Cardiac muscle cell (in vitro differentiated cells and primary cell): ENCODE results near the gene FHL1. TPM values are rescaled to one million over a fixed set of nuclear protein-coding genes. Genes with fewer than 3 reads are reported as not detected.

ENCODE experiments used
- DNase-seq, 2 donors: peaks; one replicate each; pipeline versions ENCODE4 v3.0.0 to v3.0.0-alpha.2; 2010 to 2017; ENCODE audit warnings: low read depth in 1 of 2, low spot score in 1 of 2
- H3K27ac ChIP-seq: fragments of 200-600 bp; sonication (generic); 2 replicates; pipeline ENCODE4 v1.5.1; 2016
- H3K27me3 ChIP-seq: fragments of 200-600 bp; sonication (generic); 2 replicates; pipeline ENCODE4 v1.6.0; 2016; ENCODE audit warnings: control low read depth
- H3K36me3 ChIP-seq: fragments of 200-600 bp; sonication (generic); 2 replicates; pipeline ENCODE4 v1.5.1; 2016; ENCODE audit warnings: control low read depth
- H3K4me1 ChIP-seq: fragments of 200-600 bp; sonication (generic); 2 replicates; pipeline ENCODE4 v1.8.1; 2017; ENCODE audit warnings: low read depth, mild to moderate bottlenecking, mixed run types
- H3K4me3 ChIP-seq: fragments of 200-600 bp; sonication (generic); 2 replicates; pipeline ENCODE4 v1.5.1; 2016; ENCODE audit warnings: mild to moderate bottlenecking
- H3K9me3 ChIP-seq: fragments of 200-600 bp; sonication (generic); 2 replicates; pipeline ENCODE4 v1.5.1; 2017; ENCODE audit warnings: low read depth, mild to moderate bottlenecking, control low read depth
- CTCF ChIP-seq: IDR thresholded peaks from 2 replicates; pipeline ENCODE4 v1.5.1; 2012; ENCODE audit warnings: low read depth, mild to moderate bottlenecking, low read length
- polyA plus RNA-seq: library from polyadenylated mRNA; unstranded; fragments of >200 nt; fragmentation: Nextera tagmentation; extraction: Ambion mirVana; gene quantifications from 2 replicates; pipeline ENCODE4 v1.2.1, GENCODE V29; 2016
- total RNA-seq: library from RNA; depleted of rRNA; stranded (reverse); fragments of >200 nt; gene quantifications from 2 replicates; pipeline ENCODE4 v1.2.3, GENCODE V29; 2016

The FHL1 gene
- total and polyA plus RNA-seq, 2 experiments from 2014 or later: 23.5 to 38.9 TPM

GRCh38 chrX:136202889-136203288, 55.6 kb downstream of the FHL1 start:
- Histone ChIP-seq H3K36me3 (no peaks in the 10 kb centered on the region), H3K27me3 (no peaks in the 10 kb centered on the region), H3K9me3 (no peaks in the 10 kb centered on the region), H3K4me1 (no peaks in the 10 kb centered on the region), H3K27ac (no peak overlapping the region), H3K4me3 (no peak overlapping the region)
- peak in 1 of 2 donors; percentile 63 for DNase-seq
- no peak for TF ChIP-seq CTCF

GRCh38 chrX:136203438-136203837, 56.1 kb downstream of the FHL1 start:
- DNase-seq: no peak
- H3K4me3 ChIP-seq: no peak overlapping the region
- no peak for TF ChIP-seq CTCF
- no peaks in the 10 kb centered on the region for H3K4me1 ChIP-seq
- H3K9me3 ChIP-seq: no peaks in the 10 kb centered on the region
- H3K27ac ChIP-seq: no peak overlapping the region
- H3K27me3 ChIP-seq: no peaks in the 10 kb centered on the region
- no peaks in the 10 kb centered on the region for H3K36me3 ChIP-seq

- no peaks in the 10 kb centered on the region for H3K4me1 ChIP-seq
- no peaks in the 10 kb centered on the region for H3K27me3 ChIP-seq
- DNase-seq: no peak
- TF ChIP-seq CTCF: no peak
- H3K36me3 ChIP-seq: no peaks in the 10 kb centered on the region
- H3K27ac ChIP-seq: no peak overlapping the region
- no peaks in the 10 kb centered on the region for H3K9me3 ChIP-seq
- no peak overlapping the region for H3K4me3 ChIP-seq
Observed at GRCh38 chrX:136203951-136204350, 56.6 kb downstream of the FHL1 start.

GRCh38 chrX:136204571-136204970, 57.2 kb downstream of the FHL1 start:
- Histone ChIP-seq H3K4me3 (no peak overlapping the region), H3K4me1 (no peaks in the 10 kb centered on the region), H3K36me3 (no peaks in the 10 kb centered on the region), H3K9me3 (no peaks in the 10 kb centered on the region), H3K27me3 (no peaks in the 10 kb centered on the region), H3K27ac (no peak overlapping the region)
- TF ChIP-seq CTCF: no peak
- peak in 1 of 2 donors; percentile 64 for DNase-seq

GRCh38 chrX:136205882-136206380, 58.6 kb downstream of the FHL1 start:
- DNase-seq: no peak
- Histone ChIP-seq H3K9me3 (no peaks in the 10 kb centered on the region), H3K36me3 (no peaks in the 10 kb centered on the region), H3K4me3 (no peak overlapping the region), H3K27me3 (no peaks in the 10 kb centered on the region), H3K4me1 (no peaks in the 10 kb centered on the region), H3K27ac (no peak overlapping the region)
- TF ChIP-seq CTCF: no peak

- no peaks in the 10 kb centered on the region for H3K9me3 ChIP-seq
- no peak for DNase-seq
Observed at GRCh38 chrX:136206916-136207315, 59.6 kb downstream of the FHL1 start.

More at GRCh38 chrX:136206916-136207315, 59.6 kb downstream of the FHL1 start:
- H3K27me3 ChIP-seq: no peaks in the 10 kb centered on the region
- H3K4me1 ChIP-seq: no peaks in the 10 kb centered on the region
- H3K4me3 ChIP-seq: no peak overlapping the region
- no peak overlapping the region for H3K27ac ChIP-seq
- no peaks in the 10 kb centered on the region for H3K36me3 ChIP-seq
- TF ChIP-seq CTCF: no peak
